NCI-H69 (cell line): ENCODE measurements around the gene SCN1B.
A peak's percentile ranks its signal among the peaks of the same experiment; 100 is the strongest.

Experiments used
- DNase-seq: peaks from one replicate; lab custom pipeline; 2025; lab: John Stamatoyannopoulos, UW

Gene SCN1B

GRCh38 chr19:35053667-35054293, 23.5 kb downstream of the SCN1B start:
- no peak for DNase-seq

- no peak for DNase-seq
These were observed 24.4 kb downstream of the SCN1B start for GRCh38 chr19:35054626-35055025.

GRCh38 chr19:35055715-35056179, 25.5 kb downstream of the SCN1B start:
- DNase-seq: peak; percentile 93

- peak; percentile 93 for DNase-seq
These were observed 26.3 kb downstream of the SCN1B start for GRCh38 chr19:35056513-35057063.

GRCh38 chr19:35058370-35058769, 28.1 kb downstream of the SCN1B start:
- DNase-seq: no peak

- DNase-seq: peak; percentile 46
These were observed 28.9 kb downstream of the SCN1B start for GRCh38 chr19:35059006-35059798.

- no peak for DNase-seq
These were observed 29.5 kb downstream of the SCN1B start for GRCh38 chr19:35059799-35060091.

GRCh38 chr19:35060160-35060855, 30.0 kb downstream of the SCN1B start:
- no peak for DNase-seq

- no peak for DNase-seq
These were observed 31.5 kb downstream of the SCN1B start for GRCh38 chr19:35061583-35062373.

GRCh38 chr19:35062942-35063341, 32.7 kb downstream of the SCN1B start:
- DNase-seq: no peak

GRCh38 chr19:35063940-35064818, 33.9 kb downstream of the SCN1B start:
- peak; percentile 42 for DNase-seq

- DNase-seq: no peak
These were observed 35.3 kb downstream of the SCN1B start for GRCh38 chr19:35065574-35065973.

- no peak for DNase-seq
These were observed 35.9 kb downstream of the SCN1B start for GRCh38 chr19:35066121-35066520.

GRCh38 chr19:35066691-35067563, 36.7 kb downstream of the SCN1B start:
- DNase-seq: peak; percentile 95

GRCh38 chr19:35068941-35069634, 38.8 kb downstream of the SCN1B start:
- no peak for DNase-seq

GRCh38 chr19:35069696-35070095, 39.4 kb downstream of the SCN1B start:
- no peak for DNase-seq

GRCh38 chr19:35070471-35070870, 40.2 kb downstream of the SCN1B start:
- no peak for DNase-seq

GRCh38 chr19:35073516-35073915, 43.2 kb downstream of the SCN1B start:
- peak; percentile 17 for DNase-seq

GRCh38 chr19:35073941-35074340, 43.7 kb downstream of the SCN1B start:
- no peak for DNase-seq
